Measurements from ENCODE around the gene LRRC8B. TPM values are rescaled to one million over a fixed set of nuclear protein-coding genes. Genes with fewer than 3 reads are reported as not detected.

LRRC8B gene
- total RNA-seq, 3 donors from 2014 or later: 11.5 to 25.3 (median 12.3) TPM

GRCh38 chr1:89576013-89576412 lies 51.4 kb downstream of the LRRC8B start:
- Histone ChIP-seq H3K4me3 (no peak overlapping the region), H3K9me3 (no peaks in the 10 kb centered on the region), H3K27me3 (no peaks in the 10 kb centered on the region), H3K4me1 (no peaks in the 10 kb centered on the region), H3K36me3 (no peaks in the 10 kb centered on the region), H3K27ac (no peak overlapping the region)
- intact Hi-C loops (cut with DNase I; ENCODE audit: low total_unique reads): no loop called here
- DNase-seq (ENCODE audit: low spot score in 2 of 2): no peak
- TF ChIP-seq POLR2A (IDR thresholded peaks at IDR 0.05): no peak
- no peak for TF ChIP-seq POLR2AphosphoS5 (IDR thresholded peaks at IDR 0.05)
- TF ChIP-seq, protein P1, sequence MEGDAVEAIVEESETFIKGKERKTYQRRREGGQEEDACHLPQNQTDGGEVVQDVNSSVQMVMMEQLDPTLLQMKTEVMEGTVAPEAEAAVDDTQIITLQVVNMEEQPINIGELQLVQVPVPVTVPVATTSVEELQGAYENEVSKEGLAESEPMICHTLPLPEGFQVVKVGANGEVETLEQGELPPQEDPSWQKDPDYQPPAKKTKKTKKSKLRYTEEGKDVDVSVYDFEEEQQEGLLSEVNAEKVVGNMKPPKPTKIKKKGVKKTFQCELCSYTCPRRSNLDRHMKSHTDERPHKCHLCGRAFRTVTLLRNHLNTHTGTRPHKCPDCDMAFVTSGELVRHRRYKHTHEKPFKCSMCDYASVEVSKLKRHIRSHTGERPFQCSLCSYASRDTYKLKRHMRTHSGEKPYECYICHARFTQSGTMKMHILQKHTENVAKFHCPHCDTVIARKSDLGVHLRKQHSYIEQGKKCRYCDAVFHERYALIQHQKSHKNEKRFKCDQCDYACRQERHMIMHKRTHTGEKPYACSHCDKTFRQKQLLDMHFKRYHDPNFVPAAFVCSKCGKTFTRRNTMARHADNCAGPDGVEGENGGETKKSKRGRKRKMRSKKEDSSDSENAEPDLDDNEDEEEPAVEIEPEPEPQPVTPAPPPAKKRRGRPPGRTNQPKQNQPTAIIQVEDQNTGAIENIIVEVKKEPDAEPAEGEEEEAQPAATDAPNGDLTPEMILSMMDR (IDR thresholded peaks at IDR 0.05): no peak

GRCh38 chr1:89578151-89578550 lies 53.5 kb downstream of the LRRC8B start:
- H3K4me3 ChIP-seq: no peak overlapping the region
- no peaks in the 10 kb centered on the region for H3K4me1 ChIP-seq
- DNase-seq (ENCODE audit: low spot score in 2 of 2): no peak
- no peaks in the 10 kb centered on the region for H3K36me3 ChIP-seq
- H3K27me3 ChIP-seq: no peaks in the 10 kb centered on the region
- no peaks in the 10 kb centered on the region for H3K9me3 ChIP-seq
- H3K27ac ChIP-seq: no peak overlapping the region
- intact Hi-C loops (cut with DNase I; ENCODE audit: low total_unique reads): no loop called here
- TF ChIP-seq POLR2A (IDR thresholded peaks at IDR 0.05): no peak
- TF ChIP-seq, protein P1 (IDR thresholded peaks at IDR 0.05): no peak

DNA sequence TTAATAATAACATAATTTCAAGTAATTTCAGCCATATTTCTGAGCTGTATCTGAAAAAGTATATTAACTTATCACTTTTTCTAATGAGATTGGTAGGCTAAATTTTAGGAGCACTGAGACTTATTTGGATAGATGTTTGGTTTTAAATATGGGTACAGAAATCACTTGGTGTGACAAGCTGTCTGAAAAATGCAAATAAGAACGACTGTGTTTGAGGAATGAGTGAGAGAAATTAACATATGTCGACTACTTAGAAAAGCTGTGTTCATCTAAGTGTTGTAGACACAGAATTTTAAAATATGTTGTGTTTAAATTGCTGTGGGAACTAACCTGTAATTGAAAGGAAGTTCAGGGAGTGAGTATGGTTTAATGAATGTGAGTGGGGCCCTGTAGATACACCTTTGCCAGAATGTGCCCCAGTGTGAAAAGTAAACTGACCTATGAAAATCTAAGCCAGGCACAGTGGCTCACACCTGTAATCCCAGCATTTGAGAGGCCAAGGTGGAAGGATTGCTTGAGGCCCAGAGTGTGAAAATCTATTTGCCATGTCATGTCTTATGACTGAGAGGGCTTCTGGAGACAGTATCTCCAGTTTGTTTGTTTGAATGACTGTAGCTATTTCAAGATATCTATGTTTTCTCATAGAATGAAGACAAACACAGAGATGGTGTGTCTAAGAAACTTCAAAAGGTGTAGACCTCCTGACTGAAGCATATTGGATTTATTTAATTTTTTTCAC lies 54.5 kb downstream of the LRRC8B start:
- TF ChIP-seq, protein P1 (IDR thresholded peaks at IDR 0.05): no peak
- TF ChIP-seq POLR2AphosphoS5 (IDR thresholded peaks at IDR 0.05) (no peak), POLR2A (IDR thresholded peaks at IDR 0.05) (no peak)
- H3K4me3 ChIP-seq: no peak overlapping the region
- DNase-seq (ENCODE audit: low spot score in 2 of 2): no peak
- no peaks in the 10 kb centered on the region for H3K27me3 ChIP-seq
- no peak overlapping the region for H3K27ac ChIP-seq
- no peaks in the 10 kb centered on the region for H3K9me3 ChIP-seq
- H3K4me1 ChIP-seq: no peaks in the 10 kb centered on the region
- intact Hi-C loops (cut with DNase I; ENCODE audit: low total_unique reads): no loop called here
- no peaks in the 10 kb centered on the region for H3K36me3 ChIP-seq

- Histone ChIP-seq H3K36me3 (no peaks in the 10 kb centered on the region), H3K4me1 (no peaks in the 10 kb centered on the region), H3K9me3 (no peaks in the 10 kb centered on the region), H3K27ac (no peak overlapping the region), H3K4me3 (no peak overlapping the region), H3K27me3 (no peaks in the 10 kb centered on the region)
- TF ChIP-seq, protein P1 (IDR thresholded peaks at IDR 0.05): no peak
- no peak for TF ChIP-seq POLR2AphosphoS5 (IDR thresholded peaks at IDR 0.05)
- no peak for TF ChIP-seq POLR2A (IDR thresholded peaks at IDR 0.05)
- no peak for DNase-seq (ENCODE audit: low spot score in 2 of 2)
- intact Hi-C loops (cut with DNase I; ENCODE audit: low total_unique reads): no loop called here
Measured at GRCh38 chr1:89580036-89580435, 55.4 kb downstream of the LRRC8B start.

- intact Hi-C loops (cut with DNase I; ENCODE audit: low total_unique reads): no loop called here
- no peak for DNase-seq (ENCODE audit: low spot score in 2 of 2)
- no peaks in the 10 kb centered on the region for H3K36me3 ChIP-seq
- no peak for TF ChIP-seq POLR2AphosphoS5 (IDR thresholded peaks at IDR 0.05)
- TF ChIP-seq, protein P1 (IDR thresholded peaks at IDR 0.05): no peak
- TF ChIP-seq POLR2A (IDR thresholded peaks at IDR 0.05): no peak
- no peaks in the 10 kb centered on the region for H3K27me3 ChIP-seq
- H3K9me3 ChIP-seq: no peaks in the 10 kb centered on the region
- no peak overlapping the region for H3K27ac ChIP-seq
- H3K4me1 ChIP-seq: no peaks in the 10 kb centered on the region
- no peak overlapping the region for H3K4me3 ChIP-seq
Measured at GRCh38 chr1:89581859-89582258, 57.2 kb downstream of the LRRC8B start.

All from breast epithelium (tissue), 4 donors.